Measurements from ENCODE around the gene POU3F1. TPM values are rescaled to one million over a fixed set of nuclear protein-coding genes. Genes with fewer than 3 reads are reported as not detected.

The POU3F1 gene
- total RNA-seq, 1 donor, result under 0.01 TPM

DNA sequence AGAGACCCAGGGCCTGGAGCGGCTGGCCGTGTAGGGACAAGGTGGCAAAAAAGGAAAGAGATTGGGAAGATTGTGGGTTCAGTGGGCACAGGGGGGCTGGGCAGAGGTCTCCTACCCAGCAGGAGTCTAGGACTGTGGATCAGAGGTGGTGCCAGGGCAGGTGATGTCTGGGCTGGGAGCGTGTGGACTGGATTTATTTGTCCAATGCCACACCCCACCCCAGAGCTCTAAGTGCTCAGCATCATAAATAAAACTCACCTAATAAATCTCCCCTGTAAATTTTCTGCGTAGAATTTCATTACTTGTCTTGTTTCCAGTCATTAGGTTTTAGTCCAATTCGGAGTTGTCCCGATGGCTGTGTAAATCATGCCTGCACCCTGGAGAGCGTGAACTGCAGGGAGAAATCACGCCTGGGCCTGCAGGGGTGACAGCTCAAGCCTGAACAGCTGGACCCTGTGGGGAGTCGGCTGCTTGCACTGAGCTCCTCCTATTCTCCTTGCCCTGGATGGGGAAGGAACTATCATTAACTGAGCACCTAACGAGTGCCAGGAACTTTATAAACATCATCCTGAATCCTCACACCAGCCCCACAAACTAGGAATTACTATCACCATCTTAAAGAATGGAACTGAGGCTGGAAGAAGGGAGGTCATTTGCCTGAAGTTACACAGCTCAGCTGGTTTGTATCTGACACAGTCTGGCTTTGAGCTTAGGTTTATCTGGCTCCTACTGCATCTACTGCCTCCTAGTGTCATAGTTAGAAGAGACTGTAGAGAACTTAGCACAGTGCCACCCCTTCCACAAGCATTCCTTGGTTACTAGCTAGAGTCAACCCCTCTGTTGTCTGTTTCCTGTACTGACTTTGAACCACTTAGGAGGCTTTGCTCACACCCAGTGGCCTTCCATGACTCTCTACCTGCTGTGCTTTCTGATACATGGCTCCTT is 25.0 kb upstream of the POU3F1 start:
- H3K4me1 ChIP-seq (ENCODE audit: insufficient read depth, low read length), result no peaks in the 10 kb centered on the region
- H4K20me1 ChIP-seq (ENCODE audit: insufficient read depth, low read length), result no peaks in the 10 kb centered on the region
- H3K4me3 ChIP-seq (ENCODE audit: insufficient read depth, low read length), result no peak overlapping the region
- peaks cover 16% of the 10 kb centered on the region for H3K27me3 ChIP-seq (ENCODE audit: insufficient read depth, low read length)
- no peaks in the 10 kb centered on the region for H3K79me2 ChIP-seq (ENCODE audit: insufficient read depth, low read length)
- no peak overlapping the region for H2AFZ ChIP-seq (ENCODE audit: low read length)
- TF ChIP-seq, protein P1, sequence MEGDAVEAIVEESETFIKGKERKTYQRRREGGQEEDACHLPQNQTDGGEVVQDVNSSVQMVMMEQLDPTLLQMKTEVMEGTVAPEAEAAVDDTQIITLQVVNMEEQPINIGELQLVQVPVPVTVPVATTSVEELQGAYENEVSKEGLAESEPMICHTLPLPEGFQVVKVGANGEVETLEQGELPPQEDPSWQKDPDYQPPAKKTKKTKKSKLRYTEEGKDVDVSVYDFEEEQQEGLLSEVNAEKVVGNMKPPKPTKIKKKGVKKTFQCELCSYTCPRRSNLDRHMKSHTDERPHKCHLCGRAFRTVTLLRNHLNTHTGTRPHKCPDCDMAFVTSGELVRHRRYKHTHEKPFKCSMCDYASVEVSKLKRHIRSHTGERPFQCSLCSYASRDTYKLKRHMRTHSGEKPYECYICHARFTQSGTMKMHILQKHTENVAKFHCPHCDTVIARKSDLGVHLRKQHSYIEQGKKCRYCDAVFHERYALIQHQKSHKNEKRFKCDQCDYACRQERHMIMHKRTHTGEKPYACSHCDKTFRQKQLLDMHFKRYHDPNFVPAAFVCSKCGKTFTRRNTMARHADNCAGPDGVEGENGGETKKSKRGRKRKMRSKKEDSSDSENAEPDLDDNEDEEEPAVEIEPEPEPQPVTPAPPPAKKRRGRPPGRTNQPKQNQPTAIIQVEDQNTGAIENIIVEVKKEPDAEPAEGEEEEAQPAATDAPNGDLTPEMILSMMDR (IDR thresholded peaks at IDR 0.05; ENCODE audit: extremely low read depth, low read depth, low read length), result peak; percentile 60
- peak; percentile 82 for DNase-seq (ENCODE audit: insufficient read length, low spot score, missing footprints)
- no peaks in the 10 kb centered on the region for H3K9me3 ChIP-seq (ENCODE audit: low read depth, low read length)
- H3K4me2 ChIP-seq (ENCODE audit: insufficient read depth, low read length), result no peak overlapping the region
- H3K36me3 ChIP-seq (ENCODE audit: insufficient read depth, low read length), result no peaks in the 10 kb centered on the region
- no peak overlapping the region for H3K27ac ChIP-seq (ENCODE audit: low read depth, low read length)

DNA sequence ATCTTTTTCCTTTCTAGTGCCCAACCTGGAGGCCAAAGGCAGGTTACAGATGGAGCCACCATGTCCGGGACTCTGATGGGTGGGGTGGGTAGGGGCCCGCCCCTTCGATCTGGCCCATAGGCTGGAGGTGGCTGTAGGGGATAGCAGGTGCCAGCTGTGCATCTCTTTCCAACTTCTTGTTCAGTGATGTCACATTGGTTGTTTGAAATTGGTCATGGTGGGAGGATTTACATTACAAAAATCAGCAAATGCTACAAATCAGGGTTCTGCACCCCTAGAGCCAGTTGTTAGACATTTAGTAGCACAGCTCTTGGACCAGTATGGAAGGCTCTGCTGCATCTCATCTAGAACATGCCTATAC is 22.4 kb upstream of the POU3F1 start:
- Histone ChIP-seq H3K4me1 (ENCODE audit: insufficient read depth, low read length) (peaks cover 10% of the 10 kb centered on the region), H3K9me3 (ENCODE audit: low read depth, low read length) (no peaks in the 10 kb centered on the region), H4K20me1 (ENCODE audit: insufficient read depth, low read length) (no peaks in the 10 kb centered on the region), H3K27ac (ENCODE audit: low read depth, low read length) (no peak overlapping the region), H3K4me3 (ENCODE audit: insufficient read depth, low read length) (no peak overlapping the region), H3K36me3 (ENCODE audit: insufficient read depth, low read length) (no peaks in the 10 kb centered on the region), H3K79me2 (ENCODE audit: insufficient read depth, low read length) (no peaks in the 10 kb centered on the region), H3K27me3 (ENCODE audit: insufficient read depth, low read length) (peaks cover 16% of the 10 kb centered on the region), H2AFZ (ENCODE audit: low read length) (no peak overlapping the region), H3K4me2 (ENCODE audit: insufficient read depth, low read length) (no peak overlapping the region)
- TF ChIP-seq, protein P1 (IDR thresholded peaks at IDR 0.05; ENCODE audit: extremely low read depth, low read depth, low read length), result no peak
- no peak for DNase-seq (ENCODE audit: insufficient read length, low spot score, missing footprints)

DNA sequence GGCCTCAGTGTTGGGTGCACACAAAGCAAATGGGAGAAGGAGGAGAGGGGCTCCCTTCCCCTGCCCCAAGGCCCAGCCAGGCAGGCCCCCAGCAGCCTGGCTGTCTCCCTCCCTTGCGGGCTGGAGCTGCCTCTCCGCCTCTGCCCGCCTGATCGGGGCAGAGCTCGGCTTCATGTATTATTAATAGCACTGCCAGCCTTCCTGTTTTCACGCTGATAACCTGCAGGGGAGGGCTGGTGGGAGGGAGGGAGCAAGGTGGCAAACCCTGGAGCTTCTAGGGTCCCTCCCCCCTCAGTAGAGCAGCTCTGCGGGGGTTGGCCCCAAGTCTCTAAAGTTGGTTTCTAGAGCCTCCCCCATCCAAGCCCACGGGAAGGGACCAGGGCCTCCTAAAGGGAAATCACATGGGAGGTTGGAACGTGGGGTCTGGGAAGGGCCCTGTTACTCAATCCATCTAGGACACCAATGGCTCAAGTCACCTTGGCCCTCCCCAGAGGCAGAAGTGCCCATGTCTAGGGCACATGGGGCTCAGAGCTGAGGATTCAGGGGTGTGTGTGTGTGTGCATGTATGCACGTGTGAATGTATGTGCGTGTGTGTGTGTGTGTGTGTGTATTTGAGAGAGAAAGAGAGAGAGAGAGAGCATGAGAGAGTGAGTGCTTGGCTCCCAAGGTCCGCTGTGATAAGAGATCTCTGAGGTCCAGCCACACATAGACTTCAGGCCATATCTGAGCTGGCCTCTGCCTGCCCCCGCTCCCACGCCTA is 21.8 kb upstream of the POU3F1 start:
- H2AFZ ChIP-seq (ENCODE audit: low read length), result no peak overlapping the region
- H3K79me2 ChIP-seq (ENCODE audit: insufficient read depth, low read length), result no peaks in the 10 kb centered on the region
- H3K36me3 ChIP-seq (ENCODE audit: insufficient read depth, low read length), result no peaks in the 10 kb centered on the region
- H3K4me2 ChIP-seq (ENCODE audit: insufficient read depth, low read length), result no peak overlapping the region
- no peaks in the 10 kb centered on the region for H4K20me1 ChIP-seq (ENCODE audit: insufficient read depth, low read length)
- DNase-seq (ENCODE audit: insufficient read length, low spot score, missing footprints), result no peak
- H3K4me1 ChIP-seq (ENCODE audit: insufficient read depth, low read length), result peaks cover 10% of the 10 kb centered on the region
- H3K9me3 ChIP-seq (ENCODE audit: low read depth, low read length), result no peaks in the 10 kb centered on the region
- H3K27me3 ChIP-seq (ENCODE audit: insufficient read depth, low read length), result peaks cover 16% of the 10 kb centered on the region
- TF ChIP-seq, protein P1 (IDR thresholded peaks at IDR 0.05; ENCODE audit: extremely low read depth, low read depth, low read length), result no peak
- H3K4me3 ChIP-seq (ENCODE audit: insufficient read depth, low read length), result no peak overlapping the region
- no peak overlapping the region for H3K27ac ChIP-seq (ENCODE audit: low read depth, low read length)

All from osteoblast (primary cell).